OCI-LY7 (cell line): ENCODE data around the gene RAB8B.

Source experiments
- CTCF ChIP-seq: fragments of 200-600 bp; sonication (generic); conservative IDR thresholded peaks from 2 replicates; pipeline ENCODE4 v1.5.1; 2014; ENCODE audit warnings: mild to moderate bottlenecking, antibody characterized with exemption, low read length, moderate library complexity, mixed read lengths
- EZH2phosphoT487 ChIP-seq: fragments of 200-600 bp; sonication (generic); IDR thresholded peaks from 2 replicates; pipeline ENCODE4 v1.6.1; 2018; ENCODE audit warnings: low read depth, borderline replicate concordance, mild to moderate bottlenecking, mixed run types, antibody characterized with exemption, low read length, moderate library complexity, mixed read lengths

GRCh38 chr15:63196842-63197241 is 7.4 kb downstream of the RAB8B start:
- TF ChIP-seq CTCF (no peak), EZH2phosphoT487 (no peak)
